SK-N-SH treated with all-trans-retinoic acid at 6 μM for 48 hours (cell line): ENCODE results near the gene FSIP1.

Source experiments
- ATAC-seq: fragments of 200-7000 bp; cut with Tn5 transposase; 3 replicates; pipeline ENCODE4 v1.9.1; 2020; ENCODE audit warnings: mild to moderate bottlenecking, moderate library complexity
- ARNTL ChIP-seq: fragments of 450-650 bp; formaldehyde crosslinking; IDR thresholded peaks from 2 replicates; pipeline ENCODE4 v1.5.0; 2020; ENCODE audit warnings: low read depth, mild to moderate bottlenecking, moderate library complexity, borderline replicate concordance
- BACH2 ChIP-seq: fragments of 250-450 bp; sonication (Bioruptor Pico); IDR thresholded peaks from 2 replicates; pipeline ENCODE4 v1.9.0; 2021; ENCODE audit warnings: mild to moderate bottlenecking, borderline replicate concordance
- CREB5 ChIP-seq: fragments of 250-450 bp; sonication (Bioruptor Pico); IDR thresholded peaks from 2 replicates; pipeline ENCODE4 v1.5.1; 2020; ENCODE audit warnings: low read depth, mild to moderate bottlenecking, moderate library complexity
- CSDC2 ChIP-seq: fragments of 250-450 bp; sonication (Bioruptor Pico); IDR thresholded peaks from 2 replicates; pipeline ENCODE4 v1.5.0; 2020; ENCODE audit warnings: mild to moderate bottlenecking, moderate library complexity
- CSRNP3 ChIP-seq: fragments of 250-450 bp; sonication (Bioruptor Pico); IDR thresholded peaks from 2 replicates; pipeline ENCODE4 v1.5.1; 2021; ENCODE audit warnings: mild to moderate bottlenecking, moderate library complexity
- ESRRG ChIP-seq: fragments of 250-450 bp; sonication (Bioruptor Pico); IDR thresholded peaks from 2 replicates; pipeline ENCODE4 v1.6.1; 2021; ENCODE audit warnings: mild to moderate bottlenecking
- GLIS3 ChIP-seq: fragments of 250-450 bp; sonication (Bioruptor Pico); IDR thresholded peaks from 2 replicates; pipeline ENCODE4 v1.5.0; 2020; ENCODE audit warnings: mild to moderate bottlenecking, moderate library complexity
- ISL1 ChIP-seq: fragments of 250-450 bp; sonication (Bioruptor Pico); IDR thresholded peaks from 2 replicates; pipeline ENCODE4 v2.1.2; 2022; ENCODE audit warnings: mild to moderate bottlenecking, moderate library complexity
- OSR1 ChIP-seq: fragments of 250-450 bp; sonication (Bioruptor Pico); IDR thresholded peaks from 2 replicates; pipeline ENCODE4 v1.8.0; 2022; ENCODE audit warnings: moderate library complexity, mild to moderate bottlenecking, inconsistent platforms
- PATZ1 ChIP-seq: fragments of 250-450 bp; sonication (Bioruptor Pico); IDR thresholded peaks from 2 replicates; pipeline ENCODE4 v1.8.0; 2020; ENCODE audit warnings: mild to moderate bottlenecking, moderate library complexity, borderline replicate concordance
- PPARA ChIP-seq: fragments of 250-450 bp; sonication (Bioruptor Pico); IDR thresholded peaks from 2 replicates; pipeline ENCODE4 v1.5.0; 2020; ENCODE audit warnings: mild to moderate bottlenecking, borderline replicate concordance
- RARB ChIP-seq: fragments of 250-450 bp; sonication (Bioruptor Pico); IDR thresholded peaks from 2 replicates; pipeline ENCODE4 v1.8.0; 2021; ENCODE audit warnings: mild to moderate bottlenecking, moderate library complexity
- SNAI2 ChIP-seq: fragments of 250-450 bp; sonication (Bioruptor Pico); IDR thresholded peaks from 2 replicates; pipeline ENCODE4 v1.5.0; 2020; ENCODE audit warnings: mild to moderate bottlenecking, moderate library complexity
- TCF4 ChIP-seq: fragments of 250-450 bp; sonication (Bioruptor Pico); IDR thresholded peaks from 2 replicates; pipeline ENCODE4 v1.8.0; 2021; ENCODE audit warnings: mild to moderate bottlenecking, moderate library complexity, borderline replicate concordance
- TOX ChIP-seq: fragments of 250-450 bp; sonication (Bioruptor Pico); IDR thresholded peaks from 2 replicates; pipeline ENCODE4 v1.8.0; 2021; ENCODE audit warnings: mild to moderate bottlenecking, moderate library complexity, borderline replicate concordance
- ZC3H10 ChIP-seq: fragments of 250-450 bp; sonication (Bioruptor Pico); IDR thresholded peaks from 2 replicates; pipeline ENCODE4 v1.5.1; 2021; ENCODE audit warnings: mild to moderate bottlenecking, moderate library complexity
- ZFP3 ChIP-seq: fragments of 250-450 bp; sonication (Bioruptor Pico); IDR thresholded peaks from 2 replicates; pipeline ENCODE4 v1.5.0; 2020; ENCODE audit warnings: mild to moderate bottlenecking, moderate library complexity
- ZFP30 ChIP-seq: fragments of 450-650 bp; formaldehyde crosslinking; IDR thresholded peaks from 2 replicates; pipeline ENCODE4 v1.5.0; 2022; ENCODE audit warnings: mild to moderate bottlenecking, moderate library complexity
- ZNF565 ChIP-seq: fragments of 450-650 bp; formaldehyde crosslinking; conservative IDR thresholded peaks from 2 replicates; pipeline ENCODE4 v1.5.0; 2020; ENCODE audit warnings: low read depth, mild to moderate bottlenecking, moderate library complexity
- ZNF70 ChIP-seq: fragments of 450-650 bp; formaldehyde crosslinking; IDR thresholded peaks from 2 replicates; pipeline ENCODE4 v1.5.0; 2020; ENCODE audit warnings: mild to moderate bottlenecking, moderate library complexity
- ZNF8 ChIP-seq: fragments of 450-650 bp; formaldehyde crosslinking; IDR thresholded peaks from 2 replicates; pipeline ENCODE4 v1.5.0; 2020; ENCODE audit warnings: mild to moderate bottlenecking, moderate library complexity

The FSIP1 gene

GRCh38 chr15:39598958-39599845, 183.4 kb downstream of the FSIP1 start:
- ATAC-seq: peak; percentile 8
- TF ChIP-seq ZFP3 (CRISPR knock-in tag) (no peak), ZNF565 (no peak), OSR1 (CRISPR knock-in tag) (no peak), ZNF8 (no peak), ZC3H10 (no peak), BACH2 (CRISPR knock-in tag) (no peak), ZNF70 (CRISPR knock-in tag) (no peak), PATZ1 (CRISPR knock-in tag) (no peak)
- TF ChIP-seq, all 23 proteins: peak for 0

GRCh38 chr15:39598186-39598850, 184.3 kb downstream of the FSIP1 start:
- peak; percentile 8; the same call in 2 of the 3 replicates for ATAC-seq
- TF ChIP-seq PATZ1 (CRISPR knock-in tag): no peak
- no peak for TF ChIP-seq ARNTL
- no peak for TF ChIP-seq CSRNP3 (CRISPR knock-in tag)
- no peak for TF ChIP-seq ZC3H10
- TF ChIP-seq ZNF8: no peak
- TF ChIP-seq, all 23 proteins: peak for 0

GRCh38 chr15:39597751-39598185, 184.9 kb downstream of the FSIP1 start:
- no peak for ATAC-seq
- TF ChIP-seq ISL1 (CRISPR knock-in tag) (no peak), ESRRG (CRISPR knock-in tag) (no peak), CSRNP3 (CRISPR knock-in tag) (no peak), GLIS3 (CRISPR knock-in tag) (no peak), BACH2 (CRISPR knock-in tag) (no peak), ZFP30 (no peak), TOX (no peak), CREB5 (no peak), TCF4 (CRISPR knock-in tag) (no peak), ARNTL (no peak)

- ATAC-seq: no peak
- TF ChIP-seq BACH2 (CRISPR knock-in tag) (no peak), ARNTL (no peak), PATZ1 (CRISPR knock-in tag) (no peak), ZFP3 (CRISPR knock-in tag) (no peak), SNAI2 (CRISPR knock-in tag) (no peak), CSDC2 (no peak), RARB (CRISPR knock-in tag) (no peak), ZC3H10 (no peak), OSR1 (CRISPR knock-in tag) (no peak), PPARA (no peak), TCF4 (CRISPR knock-in tag) (no peak), CSRNP3 (CRISPR knock-in tag) (no peak)
Observed at GRCh38 chr15:39597336-39597735, 185.3 kb downstream of the FSIP1 start.
